Small intestine (tissue), 7 donors: ENCODE measurements around the gene RYR3. TPM values are rescaled to one million over a fixed set of nuclear protein-coding genes. Genes with fewer than 3 reads are reported as not detected.

ENCODE experiments used
- DNase-seq, 2 donors: peaks; one replicate each; pipeline versions ENCODE4 v3.0.0 to v3.0.0-alpha.2; 2013
- FAIRE-seq: peaks from 2 replicates; lab custom pipeline; 2012; peaks lifted over from hg19 to GRCh38; lab: Jason Lieb, UNC
- H3K27ac ChIP-seq, 3 donors: one replicate each; pipeline ENCODE4 v1.5.1; 2013; ENCODE audit warnings: low read length in 2 of 3, mild to moderate bottlenecking in 2 of 3, control low read depth in 1 of 3, inconsistent platforms in 1 of 3, low read depth in 1 of 3, moderate library complexity in 1 of 3
- H3K27me3 ChIP-seq, 3 donors: one replicate each; pipeline ENCODE4 v1.6.1; 2013; ENCODE audit warnings: low read length in 3 of 3, inconsistent platforms in 1 of 3; ENCODE audit not compliant: control insufficient read depth in 3 of 3, insufficient read depth in 3 of 3
- H3K36me3 ChIP-seq, 3 donors: one replicate each; pipeline ENCODE4 v1.6.1; 2013; ENCODE audit warnings: low read length in 3 of 3, inconsistent platforms in 1 of 3, low read depth in 1 of 3, mild to moderate bottlenecking in 1 of 3, moderate library complexity in 1 of 3; ENCODE audit not compliant: control insufficient read depth in 3 of 3, insufficient read depth in 2 of 3
- H3K4me1 ChIP-seq, 3 donors: one replicate each; pipeline ENCODE4 v1.6.1; 2013; ENCODE audit warnings: low read length in 2 of 3, inconsistent platforms in 1 of 3, low read depth in 1 of 3, mild to moderate bottlenecking in 1 of 3, moderate library complexity in 1 of 3; ENCODE audit not compliant: control insufficient read depth in 3 of 3, insufficient read depth in 2 of 3
- H3K4me3 ChIP-seq, 3 donors: one replicate each; pipeline ENCODE4 v1.5.1; 2013; ENCODE audit warnings: low read length in 3 of 3, control low read depth in 1 of 3, inconsistent platforms in 1 of 3, low read depth in 1 of 3, mild to moderate bottlenecking in 1 of 3, moderate library complexity in 1 of 3
- H3K9me3 ChIP-seq, 2 donors: one replicate each; pipeline ENCODE4 v1.6.1; 2013; ENCODE audit warnings: low read depth in 1 of 2, low read length in 1 of 2; ENCODE audit not compliant: control insufficient read depth in 2 of 2, insufficient read depth in 1 of 2
- WGBS, 3 donors: extraction: QIAGEN DNeasy Blood & Tissue Kit; methylation state at CpG; one replicate each; pipeline ENCODE4 v1.1.7; 2013; 5-methylcytosine and 5-hydroxymethylcytosine counted together
- polyA plus RNA-seq, 4 donors: library from polyadenylated mRNA; stranded (reverse) in 3 of 4; unstranded in 1 of 4; fragments of 200-250 nt in 3 of 4; fragments of 120-200 nt in 1 of 4; gene quantifications; one replicate each; pipeline versions ENCODE4 v1.2.1 to v1.2.3, GENCODE V29; 2013
- donor health status: healthy with polysubstance abuse.
- donor health status: control.
- donor health status: control.
- donor health status: Bipolar disorder and iron deficiency.
- donor health status: healthy.

RYR3 gene
- polyA plus RNA-seq, 4 donors, result 0.36 to 1.6 TPM; not detected in 2

DNA sequence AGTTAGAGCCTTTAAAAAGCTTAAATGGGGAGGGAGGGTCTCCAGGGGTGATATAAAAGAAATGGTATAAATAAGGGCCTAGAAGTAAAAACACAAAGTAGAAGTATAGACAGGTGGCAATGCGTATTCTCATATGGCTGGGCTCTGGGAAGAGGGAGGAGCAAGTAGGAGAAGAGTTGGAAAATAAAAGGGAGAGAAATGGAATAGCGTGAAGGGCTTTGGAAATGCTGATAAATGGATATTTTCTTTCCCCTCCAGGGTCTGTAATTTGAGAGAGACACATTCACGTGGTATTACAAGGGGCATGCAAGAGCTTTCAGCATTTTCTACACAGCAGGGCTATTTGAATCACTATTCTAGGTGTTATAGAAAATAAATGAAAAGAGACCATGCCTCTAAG, 313.7 kb downstream of the RYR3 start:
- WGBS, 3 donors, result 37 to 54% (median 40%) methylated on average over 3 of the region's 3 CpGs
- FAIRE-seq (no peak), DNase-seq (no peak)
- H3K9me3 ChIP-seq, result no peaks in the 10 kb centered on the region
- no peaks in the 10 kb centered on the region for H3K36me3 ChIP-seq
- H3K4me3 ChIP-seq, result no peak overlapping the region
- no peak overlapping the region for H3K27ac ChIP-seq
- no peaks in the 10 kb centered on the region for H3K4me1 ChIP-seq
- no peaks in the 10 kb centered on the region for H3K27me3 ChIP-seq

DNA sequence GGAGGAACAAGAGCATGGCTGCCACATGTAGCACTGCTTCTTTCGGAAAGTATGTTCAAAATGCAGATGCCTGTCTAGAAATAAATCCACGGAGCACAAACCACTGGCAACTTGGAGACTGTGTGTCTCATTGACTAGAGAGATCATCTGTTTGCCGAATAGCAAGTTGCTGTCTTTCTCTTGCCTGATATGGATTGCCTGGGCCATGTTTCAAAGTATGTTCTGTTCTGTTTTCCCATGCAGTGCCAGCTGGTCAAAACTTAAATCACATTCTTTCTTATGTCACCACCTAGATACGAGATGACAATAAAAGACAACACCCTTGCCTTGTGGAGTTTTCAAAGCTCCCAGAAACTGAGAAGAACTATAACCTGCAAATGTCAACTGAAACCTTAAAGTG, 318.9 kb downstream of the RYR3 start:
- no peaks in the 10 kb centered on the region for H3K9me3 ChIP-seq
- DNase-seq (no peak), FAIRE-seq (no peak)
- H3K36me3 ChIP-seq, result no peaks in the 10 kb centered on the region
- no peak overlapping the region for H3K27ac ChIP-seq
- H3K4me1 ChIP-seq, result no peaks in the 10 kb centered on the region
- H3K27me3 ChIP-seq, result no peaks in the 10 kb centered on the region
- WGBS, 3 donors, result 69 to 79% (median 71%) methylated on average over 4 of the region's 4 CpGs
- H3K4me3 ChIP-seq, result no peak overlapping the region

DNA sequence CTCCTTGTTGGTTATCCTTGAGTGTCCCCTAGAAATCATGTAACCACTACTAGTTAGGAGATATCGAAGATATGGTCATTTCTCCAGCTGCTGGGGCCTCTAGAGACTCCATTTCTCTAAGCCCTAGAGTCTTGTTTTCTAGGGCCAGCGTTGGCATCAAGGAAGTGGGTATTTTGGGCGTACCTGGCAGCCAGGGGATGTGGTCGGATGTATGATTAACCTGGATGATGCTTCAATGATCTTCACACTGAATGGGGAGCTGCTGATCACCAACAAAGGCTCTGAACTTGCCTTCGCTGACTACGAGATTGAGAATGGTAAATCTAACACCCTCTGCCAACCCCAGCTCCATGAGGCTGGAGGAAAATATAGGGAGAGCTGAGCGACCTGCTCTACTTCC, 325.5 kb downstream of the RYR3 start:
- no peak overlapping the region for H3K4me3 ChIP-seq
- FAIRE-seq (no peak), DNase-seq (no peak)
- H3K4me1 ChIP-seq, result no peaks in the 10 kb centered on the region
- H3K27me3 ChIP-seq, result no peaks in the 10 kb centered on the region
- no peaks in the 10 kb centered on the region for H3K9me3 ChIP-seq
- WGBS, 3 donors, result 65 to 81% (median 72%) methylated on average over 7 of the region's 7 CpGs
- no peaks in the 10 kb centered on the region for H3K36me3 ChIP-seq
- H3K27ac ChIP-seq, result no peak overlapping the region

DNA sequence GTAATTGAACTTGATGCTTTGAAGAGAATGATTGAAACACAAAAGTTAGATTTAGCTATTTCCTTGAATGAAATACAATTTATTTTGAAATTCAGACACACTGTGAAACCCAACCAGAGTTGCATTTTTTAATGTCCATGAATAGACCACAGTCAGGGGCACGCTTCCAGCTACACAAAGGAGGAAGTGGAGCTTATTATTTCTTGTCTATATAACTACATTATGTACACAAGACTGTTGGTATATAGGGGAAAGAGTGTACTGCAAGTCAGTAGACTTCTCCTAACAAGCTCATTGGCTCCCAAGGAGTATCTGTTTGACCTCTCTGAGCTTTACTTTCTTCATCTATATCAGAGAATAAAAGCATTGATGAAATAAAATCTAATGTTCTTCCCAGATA, 326.2 kb downstream of the RYR3 start:
- Histone ChIP-seq H3K27me3 (no peaks in the 10 kb centered on the region), H3K4me1 (no peaks in the 10 kb centered on the region), H3K36me3 (no peaks in the 10 kb centered on the region), H3K4me3 (no peak overlapping the region), H3K27ac (no peak overlapping the region), H3K9me3 (no peaks in the 10 kb centered on the region)
- WGBS, 3 donors, result 22 to 52% (median 45%) methylated on average over 1 of the region's 1 CpG
- no peak for FAIRE-seq
- DNase-seq, result no peak

DNA sequence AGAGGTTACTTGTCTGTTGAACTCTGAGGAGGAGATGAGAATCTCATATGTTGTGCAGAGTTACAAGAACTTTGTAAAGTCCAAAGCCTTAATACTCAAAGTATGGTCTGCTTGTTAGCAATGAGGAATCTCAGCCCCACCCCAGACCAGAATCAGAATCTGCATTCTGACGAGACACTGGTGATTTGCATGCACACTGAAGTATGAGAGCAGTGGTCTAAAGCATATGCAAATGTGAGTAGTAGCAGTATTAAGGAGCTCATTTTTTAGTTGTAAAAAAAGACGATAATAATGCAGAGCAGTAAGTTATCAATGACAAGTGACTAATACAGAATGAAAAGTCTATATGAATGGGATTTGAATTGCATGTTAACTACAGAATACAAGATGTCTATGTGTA, 327.7 kb downstream of the RYR3 start:
- 64 to 74% (median 65%) methylated on average over 2 of the region's 2 CpGs for WGBS, 3 donors
- H3K9me3 ChIP-seq, result no peaks in the 10 kb centered on the region
- no peaks in the 10 kb centered on the region for H3K4me1 ChIP-seq
- H3K27ac ChIP-seq, result no peak overlapping the region
- H3K27me3 ChIP-seq, result no peaks in the 10 kb centered on the region
- no peak overlapping the region for H3K4me3 ChIP-seq
- no peaks in the 10 kb centered on the region for H3K36me3 ChIP-seq
- no peak for DNase-seq
- FAIRE-seq, result no peak

DNA sequence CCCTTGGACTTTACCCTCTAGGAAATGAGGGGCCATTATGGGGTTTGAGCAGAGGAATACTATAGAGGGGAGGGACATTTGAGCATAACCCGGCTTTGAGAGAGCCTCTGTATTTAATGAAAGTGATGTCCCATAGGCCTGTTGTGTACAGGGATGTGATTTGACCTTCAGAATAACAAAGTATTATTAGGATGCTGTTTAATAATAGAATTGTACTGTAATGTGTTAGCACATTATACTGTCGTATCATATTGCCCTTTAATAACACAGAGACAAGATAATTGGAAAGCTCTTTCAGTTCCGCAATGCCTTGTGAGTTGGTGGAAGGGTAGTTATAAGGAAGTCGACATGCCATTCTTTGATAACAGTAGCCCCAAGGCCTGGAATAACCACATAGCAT, 328.3 kb downstream of the RYR3 start:
- Histone ChIP-seq H3K27me3 (no peaks in the 10 kb centered on the region), H3K36me3 (no peaks in the 10 kb centered on the region), H3K27ac (no peak overlapping the region), H3K4me3 (no peak overlapping the region), H3K9me3 (no peaks in the 10 kb centered on the region), H3K4me1 (no peaks in the 10 kb centered on the region)
- DNase-seq (no peak), FAIRE-seq (no peak)
- 64 to 82% (median 75%) methylated on average over 4 of the region's 4 CpGs for WGBS, 3 donors

DNA sequence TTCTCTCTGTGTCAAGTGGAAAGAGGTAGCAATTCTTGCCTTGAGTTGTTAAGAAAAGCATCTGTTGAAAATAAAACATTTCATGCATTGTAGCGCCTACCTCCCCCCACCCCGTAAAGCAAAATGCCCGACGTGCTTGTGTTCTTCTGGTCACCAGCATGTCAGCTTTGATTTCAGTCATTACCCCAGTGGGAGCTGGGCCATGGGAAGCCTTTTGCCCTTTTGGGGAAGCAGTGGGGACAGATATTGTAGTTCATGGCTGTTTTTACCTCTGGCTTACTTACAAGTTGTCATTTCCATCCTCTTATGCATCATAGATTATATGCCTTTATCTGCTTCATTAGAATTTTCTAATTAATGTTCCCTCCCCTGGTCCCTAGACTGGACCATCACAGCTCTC, 328.7 kb downstream of the RYR3 start:
- FAIRE-seq, result no peak
- H3K27me3 ChIP-seq, result no peaks in the 10 kb centered on the region
- no peak for DNase-seq
- H3K36me3 ChIP-seq, result no peaks in the 10 kb centered on the region
- no peaks in the 10 kb centered on the region for H3K9me3 ChIP-seq
- H3K4me3 ChIP-seq, result no peak overlapping the region
- H3K27ac ChIP-seq, result no peak overlapping the region
- H3K4me1 ChIP-seq, result no peaks in the 10 kb centered on the region
- 82 to 97% (median 87%) methylated on average over 4 of the region's 4 CpGs for WGBS, 3 donors

DNA sequence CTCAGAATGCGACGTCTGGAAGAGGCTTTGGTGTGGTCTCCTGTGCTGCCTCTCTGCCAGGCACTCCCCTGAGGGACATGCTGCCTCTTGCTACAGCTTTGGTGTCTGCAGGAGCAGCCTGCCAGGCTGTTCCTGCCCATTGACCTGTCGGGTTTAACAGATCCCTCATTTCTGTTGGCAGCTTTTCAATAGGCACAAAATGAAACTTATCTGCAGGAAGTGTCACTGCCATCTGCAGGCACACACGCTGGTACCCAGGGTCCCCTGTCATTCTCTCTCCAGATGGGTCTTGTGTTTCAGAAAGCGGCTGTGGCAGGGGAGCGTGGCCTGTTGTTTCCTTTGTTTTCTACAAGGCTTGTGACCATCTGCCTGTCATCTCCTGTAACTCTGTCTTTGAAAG, 329.2 kb downstream of the RYR3 start:
- FAIRE-seq, result no peak
- H3K4me1 ChIP-seq, result no peaks in the 10 kb centered on the region
- no peak for DNase-seq
- H3K9me3 ChIP-seq, result no peaks in the 10 kb centered on the region
- H3K4me3 ChIP-seq, result no peak overlapping the region
- WGBS, 3 donors, result 33 to 42% (median 42%) methylated on average over 6 of the region's 6 CpGs
- no peak overlapping the region for H3K27ac ChIP-seq
- no peaks in the 10 kb centered on the region for H3K27me3 ChIP-seq
- no peaks in the 10 kb centered on the region for H3K36me3 ChIP-seq

DNA sequence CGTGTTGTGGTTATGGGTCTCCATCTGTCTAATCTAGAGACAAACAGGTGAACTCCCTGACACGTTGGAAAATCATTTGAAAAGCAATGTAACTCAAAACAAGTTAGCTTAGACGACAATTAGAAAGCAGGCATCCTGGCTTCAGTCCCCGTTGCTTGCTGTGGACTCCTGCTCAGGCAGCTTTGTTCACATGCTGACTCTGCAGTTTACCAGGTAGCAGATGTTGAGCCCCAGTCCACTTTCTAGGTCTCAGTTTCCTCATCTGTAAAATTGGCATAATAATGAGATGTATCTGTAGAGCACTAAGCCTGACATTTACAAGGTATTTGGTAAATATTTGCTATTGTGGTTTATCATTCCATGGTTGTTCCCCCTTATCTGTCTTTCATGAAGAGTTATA, 330.3 kb downstream of the RYR3 start:
- Histone ChIP-seq H3K4me3 (no peak overlapping the region), H3K27ac (no peak overlapping the region), H3K27me3 (no peaks in the 10 kb centered on the region), H3K4me1 (no peaks in the 10 kb centered on the region), H3K9me3 (no peaks in the 10 kb centered on the region), H3K36me3 (no peaks in the 10 kb centered on the region)
- no peak for DNase-seq
- FAIRE-seq, result no peak
- WGBS, 3 donors, result 55 to 72% (median 63%) methylated on average over 4 of the region's 4 CpGs
